K562 (cell line): ENCODE data around the gene HSD17B8. TPM values are rescaled to one million over a fixed set of nuclear protein-coding genes. Genes with fewer than 3 reads are reported as not detected.

Experiments
- ATAC-seq: fragments of 200-7000 bp; cut with Tn5 transposase; 3 replicates; pipeline ENCODE4 v1.9.1; 2020; ENCODE audit warnings: moderate library complexity
- BruUV-seq: library from RNA; stranded (reverse); fragments of 400-500 nt; replicated peaks from 2 replicates; lab custom pipeline; 2021; lab: Mats Ljungman, UMichigan
- CTCF ChIA-PET: fragments of 300-600 bp; formaldehyde crosslinking; extraction: SDS; loops from one replicate; lab custom pipeline; 2021; ENCODE audit warnings: low intra/inter-chr PET ratio; lab: Yijun Ruan, JAX
- POLR2A ChIA-PET: fragments of 300-600, 350-650 bp; sonication (Branson Sonifier 250); formaldehyde crosslinking; extraction: SDS; loops from one replicate; lab custom pipeline; 2021; ENCODE audit warnings: antibody characterized with exemption, inconsistent platforms; lab: Yijun Ruan, JAX
- DNase-seq, 4 experiments: peaks; one replicate each; pipeline versions ENCODE4 v3.0.0 to v3.0.0-alpha.2; 2011 to 2018; ENCODE audit warnings: low spot score in 3 of 4, mixed read lengths in 3 of 4; ENCODE audit errors: extremely low read depth in 1 of 4
- FAIRE-seq: peaks from 2 replicates; lab custom pipeline; 2011; peaks lifted over from hg19 to GRCh38; lab: Jason Lieb, UNC
- H2AFZ ChIP-seq: 2 replicates; pipeline ENCODE4 v1.6.0; 2011; ENCODE audit warnings: low read depth, low read length, control low read depth, inconsistent platforms
- H3K27ac ChIP-seq: fragments of 200-600 bp; 3 replicates; pipeline ENCODE4 v1.8.0; 2011; ENCODE audit warnings: low read depth, mild to moderate bottlenecking, control low read depth, inconsistent platforms, low read length, moderate library complexity, mixed read lengths; ENCODE audit errors: extremely low read depth
- H3K27me3 ChIP-seq, 2 experiments: fragments of 300-600 bp in 1 of 2; 2 replicates in 1 of 2; 3 replicates in 1 of 2; pipeline versions ENCODE4 v1.6.0 to v1.8.0; 2011; ENCODE audit warnings: inconsistent platforms in 2 of 2, low read length in 2 of 2, mild to moderate bottlenecking in 1 of 2, mixed read lengths in 1 of 2, moderate library complexity in 1 of 2; ENCODE audit not compliant: control insufficient read depth in 2 of 2, insufficient read depth in 2 of 2
- H3K36me3 ChIP-seq: fragments of 300-600 bp; 3 replicates; pipeline ENCODE4 v1.8.0; 2011; ENCODE audit warnings: mild to moderate bottlenecking, low read length, inconsistent platforms; ENCODE audit not compliant: control insufficient read depth, insufficient read depth
- H3K4me1 ChIP-seq, 2 experiments: fragments of 200-600 bp in 1 of 2; replicated peaks in 1 of 2; 2 replicates in 1 of 2; 3 replicates in 1 of 2; pipeline versions ENCODE4 v1.5.1 to v1.8.0; 2011; ENCODE audit warnings: inconsistent platforms in 2 of 2, low read length in 2 of 2, mild to moderate bottlenecking in 1 of 2, mixed read lengths in 1 of 2, moderate library complexity in 1 of 2; ENCODE audit not compliant: control insufficient read depth in 2 of 2, insufficient read depth in 2 of 2
- H3K4me2 ChIP-seq: 2 replicates; pipeline ENCODE4 v1.6.1; 2011; ENCODE audit warnings: low read length, control low read depth, inconsistent platforms, mixed read lengths; ENCODE audit not compliant: insufficient read depth
- H3K4me3 ChIP-seq: fragments of 200-600 bp; sonication (generic), shearing (Covaris generic); 2 replicates; pipeline ENCODE4 v1.5.1; 2016; ENCODE audit warnings: control low read depth, inconsistent platforms
- H3K79me2 ChIP-seq: fragments of 200-600 bp; 3 replicates; pipeline ENCODE4 v1.8.0; 2011; ENCODE audit warnings: low read length, inconsistent platforms; ENCODE audit not compliant: control insufficient read depth, insufficient read depth
- H3K9ac ChIP-seq, 2 experiments: 2 replicates each; pipeline versions ENCODE4 v1.6.0 to v1.6.1; 2011; ENCODE audit warnings: low read depth in 2 of 2, low read length in 2 of 2, control low read depth in 1 of 2, inconsistent platforms in 1 of 2, mild to moderate bottlenecking in 1 of 2, mixed read lengths in 1 of 2; ENCODE audit not compliant: insufficient read depth in 1 of 2
- H3K9me1 ChIP-seq: one replicate; pipeline ENCODE4 v1.6.0; 2011; ENCODE audit warnings: inconsistent platforms, mild to moderate bottlenecking, low read length, moderate library complexity; ENCODE audit not compliant: control insufficient read depth, insufficient read depth
- H3K9me3 ChIP-seq: replicated peaks from 2 replicates; pipeline ENCODE4 v1.5.1; 2011; ENCODE audit warnings: low read depth, low read length, inconsistent platforms; ENCODE audit not compliant: control insufficient read depth, insufficient read depth
- H4K20me1 ChIP-seq: replicated peaks from 2 replicates; pipeline ENCODE4 v1.6.1; 2011; ENCODE audit warnings: low read length, inconsistent platforms, mixed read lengths; ENCODE audit not compliant: control insufficient read depth, insufficient read depth
- EGR1 ChIP-seq: fragments of 450-650 bp; conservative IDR thresholded peaks from 2 replicates; pipeline ENCODE4 v1.6.1; 2017; ENCODE audit warnings: mild to moderate bottlenecking
- MECOM ChIP-seq: fragments of 250-450 bp; sonication (Bioruptor Pico); IDR thresholded peaks from 2 replicates; pipeline ENCODE4 v1.8.0; 2022; ENCODE audit warnings: inconsistent platforms
- RBM17 ChIP-seq: fragments of 200-400 bp; formaldehyde crosslinking; IDR thresholded peaks from 2 replicates; pipeline ENCODE4 v1.6.1; 2017; ENCODE audit warnings: low read depth, mild to moderate bottlenecking, low read length, borderline replicate concordance
- TSC22D4 ChIP-seq: fragments of 450-650 bp; IDR thresholded peaks from 2 replicates; pipeline ENCODE4 v1.6.1; 2016; ENCODE audit warnings: missing genetic modification characterization, missing biosample characterization, control low read depth
- ZNF592 ChIP-seq: fragments of 450-650 bp; IDR thresholded peaks from 2 replicates; pipeline ENCODE4 v1.6.1; 2017; ENCODE audit warnings: antibody characterized with exemption, mild to moderate bottlenecking
- WGBS: fragments of 100-300 bp; shearing (Covaris generic); methylation state at CpG from one replicate; pipeline ENCODE4 v1.1.6; 2016; ENCODE audit warnings: low coverage, mixed read lengths; ENCODE audit not compliant: insufficient coverage; ENCODE audit errors: missing lambda C conversion rate; 5-methylcytosine and 5-hydroxymethylcytosine counted together
- in situ Hi-C: fragments of 300-500 bp; cut with MboI; formaldehyde crosslinking; loops from 4 replicates; pipeline ENCODE4 v1.15.0; 2018; ENCODE audit warnings: inconsistent platforms, mixed read lengths
- intact Hi-C: fragments of 100-400 bp; cut with micrococcal nuclease; formaldehyde crosslinking; loops from 2 replicates; pipeline ENCODE4 v1.14.2; 2022
- polyA plus RNA-seq, 8 experiments: library from polyadenylated mRNA; depleted of rRNA in 4 of 8; stranded (reverse) in 5 of 8; unstranded in 3 of 8; fragments of >200 nt; fragmentation: Nextera tagmentation in 2 of 8; fragmentation: Illumina TruSeq in 1 of 8; extraction: Ambion mirVana in 2 of 8; extraction: Trizol in 1 of 8; gene quantifications; 2 replicates each; pipeline versions ENCODE4 v1.2.1 to v1.2.3, GENCODE V29; 2011 to 2014; ENCODE audit warnings: inconsistent platforms in 1 of 8, missing spikeins in 1 of 8
- total RNA-seq, 7 experiments: library from RNA; depleted of rRNA in 6 of 7; stranded (reverse); fragments of >200 nt in 6 of 7; fragmentation: Illumina TruSeq in 2 of 7; extraction: Trizol in 2 of 7; gene quantifications; 2 replicates each; pipeline versions ENCODE4 v1.2.1 to v1.2.3, GENCODE V29; 2011 to 2021; ENCODE audit warnings: low replicate concordance in 1 of 7
- TF ChIP-seq, protein P1 (sequence below): fragments of 450-650 bp; IDR thresholded peaks from 2 replicates; pipeline ENCODE4 v1.7.0; 2016; ENCODE audit warnings: borderline replicate concordance
- TF ChIP-seq, protein P2 (sequence below): fragments of 450-650 bp; formaldehyde crosslinking; IDR thresholded peaks from 2 replicates; pipeline ENCODE4 v1.4.0; 2022; ENCODE audit warnings: missing genetic modification characterization
- TF ChIP-seq, protein P3 (sequence below): fragments of 250-450 bp; sonication (Bioruptor Pico); IDR thresholded peaks from 2 replicates; pipeline ENCODE4 v1.9.0; 2021; ENCODE audit warnings: mild to moderate bottlenecking, inconsistent platforms

Gene HSD17B8
- total and polyA plus RNA-seq, 9 of the 15 experiments (the other 6 are each of a cell fraction or from before 2014, with no cell fraction given), result 3.7 to 35.2 (median 14.2) TPM

DNA sequence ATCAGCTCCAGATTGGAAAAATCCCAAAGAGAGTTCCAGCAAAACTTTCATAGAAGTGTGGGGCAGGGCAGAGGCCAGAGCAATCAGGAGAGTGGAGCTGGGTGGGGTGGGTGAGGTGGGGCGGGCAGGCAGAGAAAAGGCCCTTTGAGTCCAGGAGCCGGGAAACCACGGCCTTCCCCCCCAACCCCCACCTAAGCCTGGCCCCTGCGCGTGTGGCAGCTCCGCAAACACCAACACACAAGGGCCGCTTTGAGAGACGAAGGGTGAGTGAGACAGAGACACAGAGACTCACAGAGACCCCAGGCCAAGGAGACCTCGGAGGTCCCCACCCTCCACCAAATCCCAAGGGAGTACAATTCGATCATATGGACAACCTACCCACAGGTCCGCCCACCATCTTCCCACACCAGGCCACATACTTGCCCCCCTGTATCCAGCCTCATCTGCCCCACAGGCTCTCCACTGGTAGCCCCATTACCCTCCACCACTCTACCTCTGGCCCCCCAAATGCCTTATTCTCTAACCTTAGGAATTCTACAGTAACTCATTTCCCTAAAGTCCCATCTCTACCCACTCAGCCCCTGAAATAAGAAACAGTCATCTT is 13.8 kb upstream of the HSD17B8 start (continued):
- TF ChIP-seq, protein P1, sequence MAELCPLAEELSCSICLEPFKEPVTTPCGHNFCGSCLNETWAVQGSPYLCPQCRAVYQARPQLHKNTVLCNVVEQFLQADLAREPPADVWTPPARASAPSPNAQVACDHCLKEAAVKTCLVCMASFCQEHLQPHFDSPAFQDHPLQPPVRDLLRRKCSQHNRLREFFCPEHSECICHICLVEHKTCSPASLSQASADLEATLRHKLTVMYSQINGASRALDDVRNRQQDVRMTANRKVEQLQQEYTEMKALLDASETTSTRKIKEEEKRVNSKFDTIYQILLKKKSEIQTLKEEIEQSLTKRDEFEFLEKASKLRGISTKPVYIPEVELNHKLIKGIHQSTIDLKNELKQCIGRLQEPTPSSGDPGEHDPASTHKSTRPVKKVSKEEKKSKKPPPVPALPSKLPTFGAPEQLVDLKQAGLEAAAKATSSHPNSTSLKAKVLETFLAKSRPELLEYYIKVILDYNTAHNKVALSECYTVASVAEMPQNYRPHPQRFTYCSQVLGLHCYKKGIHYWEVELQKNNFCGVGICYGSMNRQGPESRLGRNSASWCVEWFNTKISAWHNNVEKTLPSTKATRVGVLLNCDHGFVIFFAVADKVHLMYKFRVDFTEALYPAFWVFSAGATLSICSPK, result no peak
- TF ChIP-seq, protein P2, sequence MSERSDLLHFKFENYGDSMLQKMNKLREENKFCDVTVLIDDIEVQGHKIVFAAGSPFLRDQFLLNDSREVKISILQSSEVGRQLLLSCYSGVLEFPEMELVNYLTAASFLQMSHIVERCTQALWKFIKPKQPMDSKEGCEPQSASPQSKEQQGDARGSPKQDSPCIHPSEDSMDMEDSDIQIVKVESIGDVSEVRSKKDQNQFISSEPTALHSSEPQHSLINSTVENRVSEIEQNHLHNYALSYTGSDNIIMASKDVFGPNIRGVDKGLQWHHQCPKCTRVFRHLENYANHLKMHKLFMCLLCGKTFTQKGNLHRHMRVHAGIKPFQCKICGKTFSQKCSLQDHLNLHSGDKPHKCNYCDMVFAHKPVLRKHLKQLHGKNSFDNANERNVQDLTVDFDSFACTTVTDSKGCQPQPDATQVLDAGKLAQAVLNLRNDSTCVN, result no peak
- no peak for TF ChIP-seq MECOM (CRISPR knock-in tag)
- TF ChIP-seq RBM17, result no peak
- TF ChIP-seq TSC22D4 (tag), result no peak

DNA sequence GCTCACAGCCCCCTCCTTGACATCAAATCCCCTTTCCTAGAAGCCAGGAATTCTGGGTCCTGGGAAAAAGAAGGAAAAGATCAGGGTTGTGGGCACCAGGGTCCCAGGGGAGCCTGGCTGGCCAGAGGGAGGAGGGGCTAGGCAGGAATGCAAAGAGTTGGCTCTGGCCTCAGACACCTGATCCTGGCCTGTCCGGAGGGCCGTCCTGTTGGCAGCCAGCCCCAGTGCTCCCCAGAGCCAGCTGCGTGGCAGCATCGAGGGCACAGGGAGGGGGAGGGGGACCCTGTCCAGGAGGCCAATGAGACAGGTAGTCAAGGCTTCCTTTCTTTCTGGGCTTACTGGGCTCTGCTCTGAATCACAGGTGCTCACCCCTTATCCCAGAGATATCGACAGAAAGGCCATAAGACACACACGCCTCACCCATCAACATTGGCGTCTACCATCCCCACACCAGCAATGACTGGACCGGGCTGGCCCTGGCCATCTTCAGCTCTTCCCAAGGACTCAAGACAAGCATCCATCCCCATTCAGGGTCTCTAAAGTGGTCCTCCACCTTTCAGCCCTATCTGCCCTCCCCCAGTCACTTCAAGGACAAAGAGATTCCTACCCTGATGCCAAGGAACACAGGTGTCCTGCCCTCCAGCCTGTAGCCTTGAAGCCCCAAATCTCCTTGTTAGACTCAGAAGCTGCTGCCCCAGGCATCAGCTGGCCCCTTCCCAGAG is 12.9 kb upstream of the HSD17B8 start:
- Histone ChIP-seq H3K9ac (peak overlapping the region in 1 of 2 experiments; percentile 66; a peak in 2 of 4 replicates), H2AFZ (no peak overlapping the region), H3K9me3 (no peaks in the 10 kb centered on the region), H3K79me2 (no peaks in the 10 kb centered on the region), H3K4me2 (no peak overlapping the region), H4K20me1 (no peaks in the 10 kb centered on the region), H3K27me3 (peaks cover 24 to 26% of the 10 kb centered on the region in 2 experiments; a peak in 4 of 5 replicates), H3K36me3 (peaks cover 27% of the 10 kb centered on the region; the same call in 2 of the 3 replicates), H3K27ac (no peak overlapping the region), H3K9me1 (peaks cover 7% of the 10 kb centered on the region), H3K4me3 (no peak overlapping the region), H3K4me1 (peaks cover 0 to 19% of the 10 kb centered on the region in 2 experiments; a peak in 3 of 5 replicates)
- intact Hi-C loops (no loop called here), in situ Hi-C loops (no loop called here)
- WGBS, result 17% methylated on average over 8 of the region's 8 CpGs
- FAIRE-seq (no peak), DNase-seq (no peak), ATAC-seq (no peak)
- POLR2A ChIA-PET, result interaction anchor here (0.7 kb wide), 1 partner anchor 220 kb away, joined by 3 read pairs; no protein-coding TSS in a partner anchor
- CTCF ChIA-PET, result no interaction called here
- no TSS peak for BruUV-seq
- TF ChIP-seq, protein P3, sequence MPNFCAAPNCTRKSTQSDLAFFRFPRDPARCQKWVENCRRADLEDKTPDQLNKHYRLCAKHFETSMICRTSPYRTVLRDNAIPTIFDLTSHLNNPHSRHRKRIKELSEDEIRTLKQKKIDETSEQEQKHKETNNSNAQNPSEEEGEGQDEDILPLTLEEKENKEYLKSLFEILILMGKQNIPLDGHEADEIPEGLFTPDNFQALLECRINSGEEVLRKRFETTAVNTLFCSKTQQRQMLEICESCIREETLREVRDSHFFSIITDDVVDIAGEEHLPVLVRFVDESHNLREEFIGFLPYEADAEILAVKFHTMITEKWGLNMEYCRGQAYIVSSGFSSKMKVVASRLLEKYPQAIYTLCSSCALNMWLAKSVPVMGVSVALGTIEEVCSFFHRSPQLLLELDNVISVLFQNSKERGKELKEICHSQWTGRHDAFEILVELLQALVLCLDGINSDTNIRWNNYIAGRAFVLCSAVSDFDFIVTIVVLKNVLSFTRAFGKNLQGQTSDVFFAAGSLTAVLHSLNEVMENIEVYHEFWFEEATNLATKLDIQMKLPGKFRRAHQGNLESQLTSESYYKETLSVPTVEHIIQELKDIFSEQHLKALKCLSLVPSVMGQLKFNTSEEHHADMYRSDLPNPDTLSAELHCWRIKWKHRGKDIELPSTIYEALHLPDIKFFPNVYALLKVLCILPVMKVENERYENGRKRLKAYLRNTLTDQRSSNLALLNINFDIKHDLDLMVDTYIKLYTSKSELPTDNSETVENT (CRISPR knock-in tag), result no peak
- no peak for TF ChIP-seq ZNF592
- TF ChIP-seq EGR1, result 0 out of 2 replicates have a peak, but pooled peaks have one; percentile 6
